Bronchial epithelial cell (primary cell): ENCODE results near the gene SH2B3. TPM values are rescaled to one million over a fixed set of nuclear protein-coding genes. Genes with fewer than 3 reads are reported as not detected.
A peak's percentile ranks its signal among the peaks of the same experiment; 100 is the strongest.

Experiments used
- DNase-seq: peaks from one replicate; pipeline ENCODE4 v3.0.0-alpha.2; 2010; ENCODE audit warnings: low read depth
- FAIRE-seq: peaks from 2 replicates; lab custom pipeline; 2011; peaks lifted over from hg19 to GRCh38; lab: Jason Lieb, UNC
- H3K27me3 ChIP-seq: 2 replicates; pipeline ENCODE4 v1.5.1; 2011; ENCODE audit warnings: low read length; ENCODE audit not compliant: control insufficient read depth, insufficient read depth
- H3K36me3 ChIP-seq: 2 replicates; pipeline ENCODE4 v1.5.1; 2011; ENCODE audit warnings: low read length; ENCODE audit not compliant: control insufficient read depth, insufficient read depth
- H3K4me3 ChIP-seq: 2 replicates; pipeline ENCODE4 v1.5.1; 2011; ENCODE audit warnings: mild to moderate bottlenecking, low read depth, low read length, control low read depth
- total RNA-seq: library from RNA; depleted of rRNA; stranded (reverse); fragments of >200 nt; gene quantifications from 2 replicates; pipeline ENCODE4 v1.2.1, GENCODE V29; 2014
- TF ChIP-seq, protein P1 (sequence below): IDR thresholded peaks from 2 replicates; pipeline ENCODE4 v1.5.1; 2011; ENCODE audit warnings: mild to moderate bottlenecking, moderate library complexity, low read length, control low read depth, inconsistent platforms; ENCODE audit not compliant: insufficient read depth, severe bottlenecking

Gene SH2B3
- total RNA-seq, 1 donor from 2014 or later: 2.4 TPM

- TF ChIP-seq, protein P1, sequence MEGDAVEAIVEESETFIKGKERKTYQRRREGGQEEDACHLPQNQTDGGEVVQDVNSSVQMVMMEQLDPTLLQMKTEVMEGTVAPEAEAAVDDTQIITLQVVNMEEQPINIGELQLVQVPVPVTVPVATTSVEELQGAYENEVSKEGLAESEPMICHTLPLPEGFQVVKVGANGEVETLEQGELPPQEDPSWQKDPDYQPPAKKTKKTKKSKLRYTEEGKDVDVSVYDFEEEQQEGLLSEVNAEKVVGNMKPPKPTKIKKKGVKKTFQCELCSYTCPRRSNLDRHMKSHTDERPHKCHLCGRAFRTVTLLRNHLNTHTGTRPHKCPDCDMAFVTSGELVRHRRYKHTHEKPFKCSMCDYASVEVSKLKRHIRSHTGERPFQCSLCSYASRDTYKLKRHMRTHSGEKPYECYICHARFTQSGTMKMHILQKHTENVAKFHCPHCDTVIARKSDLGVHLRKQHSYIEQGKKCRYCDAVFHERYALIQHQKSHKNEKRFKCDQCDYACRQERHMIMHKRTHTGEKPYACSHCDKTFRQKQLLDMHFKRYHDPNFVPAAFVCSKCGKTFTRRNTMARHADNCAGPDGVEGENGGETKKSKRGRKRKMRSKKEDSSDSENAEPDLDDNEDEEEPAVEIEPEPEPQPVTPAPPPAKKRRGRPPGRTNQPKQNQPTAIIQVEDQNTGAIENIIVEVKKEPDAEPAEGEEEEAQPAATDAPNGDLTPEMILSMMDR: no peak
- no peaks in the 10 kb centered on the region for H3K27me3 ChIP-seq
- peaks cover 8% of the 10 kb centered on the region for H3K36me3 ChIP-seq
- H3K4me3 ChIP-seq: no peak overlapping the region
- no peak for DNase-seq
- peak; percentile 13 for FAIRE-seq
These were observed 38.7 kb downstream of the SH2B3 start for GRCh38 chr12:111444314-111444924.

GRCh38 chr12:111444925-111445725 lies 39.4 kb downstream of the SH2B3 start:
- no peaks in the 10 kb centered on the region for H3K27me3 ChIP-seq
- DNase-seq (no peak), FAIRE-seq (no peak)
- peaks cover 7% of the 10 kb centered on the region for H3K36me3 ChIP-seq
- TF ChIP-seq, protein P1: no peak
- H3K4me3 ChIP-seq: no peak overlapping the region

GRCh38 chr12:111445726-111446581 lies 40.2 kb downstream of the SH2B3 start:
- TF ChIP-seq, protein P1: no peak
- DNase-seq (no peak), FAIRE-seq (no peak)
- Histone ChIP-seq H3K27me3 (no peaks in the 10 kb centered on the region), H3K4me3 (no peak overlapping the region), H3K36me3 (peaks cover 10% of the 10 kb centered on the region)

DNA sequence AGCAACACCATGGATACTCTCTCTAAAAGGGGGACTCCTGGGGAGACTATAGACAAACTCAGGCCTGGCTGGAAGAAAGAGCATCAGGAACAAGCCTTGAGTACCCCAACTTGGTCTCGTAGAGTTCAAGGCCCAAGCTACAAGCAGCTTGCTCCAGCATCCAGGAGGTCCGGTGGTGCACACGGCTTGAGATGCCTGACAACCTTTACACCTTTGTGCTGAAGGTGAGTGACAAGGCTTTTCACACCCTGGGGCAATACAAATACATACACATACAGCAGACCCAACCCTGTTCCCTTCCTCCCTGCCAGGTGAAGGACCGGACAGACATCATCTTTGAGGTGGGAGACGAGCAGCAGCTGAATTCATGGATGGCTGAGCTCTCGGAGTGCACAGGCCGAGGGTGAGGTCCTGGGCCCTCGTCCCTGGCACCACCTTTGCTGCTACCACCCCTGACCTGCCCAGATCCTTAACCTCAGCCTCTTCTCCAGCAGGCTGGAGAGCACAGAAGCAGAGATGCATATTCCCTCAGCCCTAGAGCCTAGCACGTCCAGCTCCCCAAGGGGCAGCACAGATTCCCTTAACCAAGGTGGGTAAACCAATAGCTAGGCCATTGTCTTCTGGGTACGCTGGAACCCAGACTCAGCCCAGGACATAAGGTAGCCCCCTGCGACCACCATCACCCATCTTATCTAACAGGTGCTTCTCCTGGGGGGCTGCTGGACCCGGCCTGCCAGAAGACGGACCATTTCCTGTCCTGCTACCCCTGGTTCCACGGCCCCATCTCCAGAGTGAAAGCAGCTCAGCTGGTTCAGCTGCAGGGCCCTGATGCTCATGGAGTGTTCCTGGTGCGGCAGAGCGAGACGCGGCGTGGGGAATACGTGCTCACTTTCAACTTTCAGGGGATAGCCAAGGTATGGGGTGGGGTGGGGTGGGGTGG lies 41.2 kb downstream of the SH2B3 start:
- no peak for FAIRE-seq
- DNase-seq: no peak
- TF ChIP-seq, protein P1: no peak
- peaks cover 10% of the 10 kb centered on the region for H3K36me3 ChIP-seq
- no peak overlapping the region for H3K4me3 ChIP-seq
- no peaks in the 10 kb centered on the region for H3K27me3 ChIP-seq

DNA sequence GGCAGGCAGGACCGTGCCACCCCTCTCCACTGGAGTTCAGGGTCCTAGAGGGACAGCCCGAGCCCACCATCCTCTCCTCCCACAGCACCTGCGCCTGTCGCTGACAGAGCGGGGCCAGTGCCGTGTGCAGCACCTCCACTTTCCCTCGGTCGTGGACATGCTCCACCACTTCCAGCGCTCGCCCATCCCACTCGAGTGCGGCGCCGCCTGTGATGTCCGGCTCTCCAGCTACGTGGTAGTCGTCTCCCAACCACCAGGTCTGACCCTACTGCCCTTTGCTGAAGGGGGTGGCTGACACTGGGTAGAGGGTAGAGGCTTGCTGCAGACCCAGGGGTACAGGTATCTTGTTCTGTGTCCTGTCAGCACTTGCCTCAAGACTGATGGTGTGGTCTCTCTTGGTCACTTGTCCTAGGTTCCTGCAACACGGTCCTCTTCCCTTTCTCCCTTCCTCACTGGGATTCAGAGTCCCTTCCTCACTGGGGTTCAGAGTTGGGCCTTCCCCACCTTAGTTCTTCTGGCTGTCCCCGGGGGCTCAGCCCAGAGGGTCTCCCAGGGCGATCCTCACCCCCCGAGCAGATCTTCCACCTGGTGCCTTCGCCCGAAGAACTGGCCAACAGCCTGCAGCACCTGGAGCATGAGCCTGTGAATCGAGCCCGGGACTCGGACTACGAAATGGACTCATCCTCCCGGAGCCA lies 42.0 kb downstream of the SH2B3 start:
- Histone ChIP-seq H3K4me3 (no peak overlapping the region), H3K36me3 (peaks cover 10% of the 10 kb centered on the region), H3K27me3 (no peaks in the 10 kb centered on the region)
- TF ChIP-seq, protein P1: no peak
- FAIRE-seq (no peak), DNase-seq (no peak)
